D721Med (cell line): ENCODE data around the gene PLD2.
"Not testable (repeated sequence)": the region's sequence is repeated elsewhere in the genome, so short reads cannot be mapped to it uniquely, and the experiment has no call there.

Experiments
- DNase-seq: peaks from one replicate; pipeline ENCODE4 v3.0.0; 2011; ENCODE audit warnings: low spot score; ENCODE audit not compliant: insufficient read length
- FAIRE-seq: peaks from 2 replicates; lab custom pipeline; 2011; peaks lifted over from hg19 to GRCh38; lab: Jason Lieb, UNC
- TF ChIP-seq, protein P1 (sequence below): IDR thresholded peaks from 2 replicates; pipeline ENCODE4 v1.5.1; 2012; ENCODE audit warnings: mild to moderate bottlenecking, control low read depth; ENCODE audit not compliant: insufficient read depth; ENCODE audit errors: missing control alignments

The PLD2 gene

DNA sequence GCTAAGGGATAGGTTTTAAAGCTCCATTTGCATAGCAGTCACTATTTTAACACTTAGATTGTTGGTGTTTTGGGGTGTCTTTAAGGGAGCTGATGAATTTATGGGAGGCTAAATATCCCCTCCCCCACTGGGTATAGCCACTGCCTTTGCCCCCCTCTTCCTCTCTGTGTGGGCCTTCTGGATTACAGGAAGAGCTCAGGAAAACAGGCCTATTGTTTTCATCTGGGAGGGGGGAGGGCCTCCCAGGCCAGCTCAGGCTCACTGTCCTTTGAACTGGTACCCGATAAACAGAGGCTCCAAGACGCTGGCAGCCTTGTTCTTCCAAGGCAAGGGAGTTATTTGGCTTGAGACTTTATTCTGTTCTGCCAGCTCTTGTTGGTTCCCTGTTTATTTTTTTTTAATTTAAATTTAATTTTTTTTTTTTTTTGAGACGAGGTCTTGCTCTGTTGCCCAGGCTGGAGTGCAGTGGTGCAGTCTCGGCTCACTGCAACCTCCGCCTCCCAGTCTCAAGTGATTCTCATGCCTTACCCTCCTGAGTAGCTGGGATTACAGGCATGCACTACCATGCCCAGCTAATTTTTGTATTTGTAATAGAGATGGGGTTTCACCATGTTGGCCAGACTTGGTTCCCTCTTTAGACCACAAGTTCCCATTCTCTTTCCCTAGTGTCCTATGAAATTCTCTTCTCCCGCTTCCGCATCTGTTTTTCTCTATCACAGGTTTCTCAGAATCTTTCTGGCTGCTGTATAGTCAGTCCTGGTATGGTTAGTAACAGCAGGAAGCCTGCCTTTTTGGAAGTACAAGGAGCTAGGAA, 51.3 kb downstream of the PLD2 start:
- DNase-seq (no peak), FAIRE-seq (no peak)
- TF ChIP-seq, protein P1, sequence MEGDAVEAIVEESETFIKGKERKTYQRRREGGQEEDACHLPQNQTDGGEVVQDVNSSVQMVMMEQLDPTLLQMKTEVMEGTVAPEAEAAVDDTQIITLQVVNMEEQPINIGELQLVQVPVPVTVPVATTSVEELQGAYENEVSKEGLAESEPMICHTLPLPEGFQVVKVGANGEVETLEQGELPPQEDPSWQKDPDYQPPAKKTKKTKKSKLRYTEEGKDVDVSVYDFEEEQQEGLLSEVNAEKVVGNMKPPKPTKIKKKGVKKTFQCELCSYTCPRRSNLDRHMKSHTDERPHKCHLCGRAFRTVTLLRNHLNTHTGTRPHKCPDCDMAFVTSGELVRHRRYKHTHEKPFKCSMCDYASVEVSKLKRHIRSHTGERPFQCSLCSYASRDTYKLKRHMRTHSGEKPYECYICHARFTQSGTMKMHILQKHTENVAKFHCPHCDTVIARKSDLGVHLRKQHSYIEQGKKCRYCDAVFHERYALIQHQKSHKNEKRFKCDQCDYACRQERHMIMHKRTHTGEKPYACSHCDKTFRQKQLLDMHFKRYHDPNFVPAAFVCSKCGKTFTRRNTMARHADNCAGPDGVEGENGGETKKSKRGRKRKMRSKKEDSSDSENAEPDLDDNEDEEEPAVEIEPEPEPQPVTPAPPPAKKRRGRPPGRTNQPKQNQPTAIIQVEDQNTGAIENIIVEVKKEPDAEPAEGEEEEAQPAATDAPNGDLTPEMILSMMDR = no peak

DNA sequence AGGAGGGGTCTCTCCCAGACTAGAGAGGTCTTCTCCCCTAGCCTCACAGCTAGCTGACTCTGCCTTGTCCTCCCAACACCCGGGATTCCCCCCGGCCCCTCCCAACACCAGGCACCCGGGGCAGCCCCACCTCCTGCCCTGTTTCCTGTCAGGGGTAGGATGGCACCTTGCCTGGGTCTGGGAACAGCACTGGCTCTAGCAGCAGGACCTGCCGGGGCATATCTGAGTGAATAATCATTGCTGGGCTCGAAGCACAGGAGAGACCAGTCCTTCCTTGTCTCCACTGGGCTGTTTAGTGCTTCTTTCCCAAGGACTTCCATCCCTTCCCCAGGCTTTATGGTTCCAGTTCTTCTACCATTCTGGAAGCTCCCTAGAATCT, 51.9 kb downstream of the PLD2 start:
- FAIRE-seq (no peak), DNase-seq (no peak)
- TF ChIP-seq, protein P1 = no peak

DNA sequence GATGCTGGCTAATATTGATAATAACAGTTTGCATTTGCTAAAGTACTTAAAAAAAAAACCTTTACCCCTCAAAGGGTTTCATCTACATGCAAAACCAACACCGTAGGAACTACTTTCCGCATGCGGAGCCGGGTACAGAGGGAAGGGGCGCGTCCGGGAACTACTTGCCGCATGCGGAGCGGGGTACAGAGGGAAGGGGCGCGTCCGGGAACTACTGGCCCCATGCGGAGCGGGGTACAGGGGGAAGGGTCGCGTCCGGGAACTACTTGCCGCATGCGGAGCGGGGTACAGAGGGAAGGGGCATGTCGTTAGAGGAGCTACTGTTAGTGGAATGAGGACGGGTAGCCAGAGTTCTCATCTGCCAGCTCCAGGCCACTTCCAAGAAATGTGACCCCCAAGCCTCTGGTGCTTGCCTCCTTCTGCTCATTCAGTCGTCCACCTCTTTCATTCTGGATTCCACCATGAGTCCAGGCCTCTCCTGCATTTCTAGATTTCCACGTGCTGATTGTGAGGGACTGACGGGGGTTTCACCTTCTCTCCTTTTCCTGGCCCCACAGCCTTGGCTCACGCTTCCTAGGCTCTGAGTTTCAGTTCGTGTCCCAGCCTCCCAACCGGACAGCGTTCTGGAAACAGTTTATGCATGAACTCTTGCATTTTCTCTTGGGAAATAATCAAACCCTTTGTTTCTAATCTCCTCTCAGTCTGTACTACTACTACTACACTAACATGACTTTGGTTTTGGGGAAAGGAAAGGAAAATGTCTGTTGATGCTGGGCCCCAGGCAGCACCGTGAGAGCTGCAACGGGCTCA, 53.1 kb downstream of the PLD2 start:
- DNase-seq = no peak
- TF ChIP-seq, protein P1 = no peak
- FAIRE-seq = no peak

DNA sequence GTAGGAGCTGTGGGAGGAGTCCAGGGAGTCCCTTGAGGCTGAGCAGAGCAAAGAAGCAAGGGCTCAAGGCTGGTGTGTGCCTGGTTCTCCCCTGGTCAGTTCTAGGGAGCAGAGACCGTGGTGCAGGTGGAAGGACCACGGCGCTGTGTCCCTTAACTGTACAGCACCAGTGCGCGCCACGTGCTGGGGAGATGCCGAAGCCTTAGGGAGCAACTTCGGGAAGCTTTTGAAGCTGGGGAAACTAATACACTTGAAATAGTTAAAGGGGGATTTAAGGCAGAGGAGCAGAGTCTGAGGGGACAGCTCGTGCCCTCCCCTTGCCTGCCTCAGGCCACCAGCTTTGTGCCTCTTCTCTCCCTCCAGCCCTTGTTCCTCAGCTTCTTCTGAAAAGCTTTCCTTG, 53.7 kb downstream of the PLD2 start:
- FAIRE-seq = no peak
- TF ChIP-seq, protein P1 = no peak
- no peak for DNase-seq

DNA sequence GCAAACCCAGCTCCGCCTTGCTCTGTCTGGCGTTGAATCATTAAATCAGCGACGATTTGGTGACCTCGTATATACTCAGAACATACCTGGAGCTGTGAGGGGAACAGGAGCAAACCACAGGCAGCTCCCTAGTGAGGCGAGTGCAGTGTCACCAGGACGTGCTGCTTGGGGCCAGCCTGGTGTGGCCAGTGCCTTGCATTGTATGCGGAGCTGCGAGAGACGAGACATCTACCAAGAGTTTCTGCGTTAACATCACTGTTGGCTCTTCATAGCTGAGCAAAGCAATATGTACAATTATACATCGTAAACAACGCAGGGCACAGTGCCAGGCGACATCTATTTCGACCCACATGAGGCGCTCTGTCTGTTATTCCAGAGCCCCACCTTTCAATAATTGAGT, 54.1 kb downstream of the PLD2 start:
- TF ChIP-seq, protein P1 = no peak
- no peak for DNase-seq
- FAIRE-seq = no peak

DNA sequence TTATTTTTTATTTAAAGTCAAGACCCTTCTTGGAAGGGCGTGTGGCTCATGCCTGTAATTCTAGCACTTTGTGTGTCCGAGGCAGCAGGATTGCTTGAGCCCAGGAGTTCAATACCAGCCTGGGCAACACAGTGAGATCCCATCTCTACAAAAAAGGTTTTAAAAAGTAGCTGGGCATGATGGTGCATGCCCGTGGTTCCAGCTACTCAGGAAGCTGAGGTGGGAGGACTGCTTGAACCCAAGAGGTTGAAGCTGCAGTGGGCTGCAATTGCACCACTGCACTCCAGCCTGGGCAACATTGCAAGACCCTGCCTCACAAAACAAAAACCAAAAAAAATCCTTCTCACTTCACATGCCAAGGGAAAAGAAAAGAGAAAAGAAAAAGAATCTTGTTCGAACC, 55.8 kb downstream of the PLD2 start:
- FAIRE-seq (no peak), DNase-seq (no peak)
- TF ChIP-seq, protein P1 = no peak

DNA sequence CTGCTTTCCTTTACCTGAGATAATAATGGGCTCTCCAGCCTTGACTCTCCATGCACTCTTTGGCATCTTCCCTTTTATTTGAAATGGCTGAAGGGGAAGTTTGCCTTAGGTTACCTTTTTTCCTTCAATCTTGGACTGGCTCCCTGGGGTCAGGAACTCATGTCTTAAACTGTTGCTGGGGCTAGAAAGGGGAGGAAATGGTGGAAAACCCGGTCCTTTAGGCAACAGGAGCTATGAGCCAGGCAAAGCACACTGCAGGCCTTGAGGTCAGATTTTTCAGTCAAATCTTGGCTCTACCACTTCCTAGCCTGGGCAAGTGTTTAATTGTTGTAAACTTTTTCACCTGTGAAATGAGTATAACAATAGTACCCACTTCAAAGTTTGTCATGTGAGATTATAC, 56.4 kb downstream of the PLD2 start:
- FAIRE-seq = no peak

DNA sequence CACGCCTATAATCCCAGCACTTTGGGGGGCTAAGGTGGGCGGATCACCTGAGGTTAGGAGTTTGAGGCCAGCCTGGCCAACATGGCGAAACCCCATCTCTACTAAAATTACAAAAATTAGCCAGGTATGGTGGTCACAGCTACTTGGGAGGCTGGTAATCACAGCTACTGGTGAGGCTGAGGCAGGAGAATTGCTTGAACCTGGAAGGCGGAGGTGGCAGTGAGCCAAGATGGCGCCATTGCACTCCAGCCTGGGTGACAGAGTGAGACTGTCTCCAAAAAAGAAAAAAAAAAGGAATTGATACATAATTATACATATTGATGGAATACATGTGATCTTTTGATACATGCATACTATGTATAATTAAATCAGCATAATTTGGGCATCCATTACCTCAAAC, 60.6 kb downstream of the PLD2 start:
- not testable (repeated sequence) for FAIRE-seq, DNase-seq

More for the DNA sequence above, 56.4 kb downstream of the PLD2 start:
- no peak for DNase-seq
- TF ChIP-seq, protein P1 = no peak

DNA sequence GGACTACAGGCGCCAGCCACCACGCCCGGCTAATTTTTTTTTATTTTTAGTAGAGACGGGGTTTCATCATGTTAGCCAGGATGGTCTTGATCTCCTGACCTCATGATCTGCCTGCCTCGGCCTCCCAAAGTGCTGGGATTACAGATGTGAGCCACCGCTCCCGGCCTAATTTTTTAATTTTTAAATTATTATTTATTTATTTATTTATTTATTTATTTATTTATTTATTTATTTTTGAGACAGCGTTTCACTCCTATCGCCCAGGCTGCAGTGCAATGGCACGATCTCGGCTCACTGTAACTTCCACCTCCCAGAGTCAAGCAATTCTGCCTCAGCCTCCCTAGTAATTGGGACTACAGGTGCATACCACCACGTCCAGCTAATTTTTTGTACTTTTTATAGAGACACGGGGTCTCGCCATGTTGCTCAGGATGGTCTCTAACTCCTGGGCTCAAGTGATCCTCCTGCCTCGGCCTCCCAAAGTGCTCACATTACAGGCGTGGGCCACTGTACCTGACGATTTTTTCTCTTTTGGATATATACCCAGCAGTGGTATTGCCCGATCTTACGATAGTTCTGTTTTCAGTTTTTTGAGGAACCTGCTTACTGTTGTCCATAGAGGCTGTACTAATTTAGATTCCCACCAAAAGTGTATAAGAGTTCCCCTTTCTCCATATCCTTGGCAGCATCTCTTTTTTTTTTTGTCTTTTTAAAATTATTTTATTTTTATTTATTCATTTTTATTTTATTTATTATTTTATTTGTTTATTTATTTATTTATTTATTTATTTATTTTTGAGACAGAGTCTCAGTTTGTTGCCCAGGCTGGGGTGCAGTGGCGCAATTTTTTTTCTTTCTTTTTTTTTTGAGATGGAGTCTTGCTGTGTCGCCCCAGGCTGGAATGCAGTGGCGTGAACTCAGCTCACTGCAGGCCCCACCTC, 62.4 kb downstream of the PLD2 start:
- DNase-seq, FAIRE-seq: not testable (repeated sequence)
